Gastroesophageal sphincter (tissue), 4 donors: ENCODE results near the gene TSHZ2. TPM values are rescaled to one million over a fixed set of nuclear protein-coding genes. Genes with fewer than 3 reads are reported as not detected.
"Not testable (repeated sequence)": the region's sequence is repeated elsewhere in the genome, so short reads cannot be mapped to it uniquely, and the experiment has no call there.

Source experiments
- ATAC-seq: fragments of 150-250 bp; one replicate; pipeline ENCODE4 v1.9.1; 2016; ENCODE audit warnings: mild to moderate bottlenecking, moderate library complexity
- H3K27ac ChIP-seq, 4 donors: fragments of 200-600 bp; sonication (generic) in 3 of 4; 1 replicate in 3 of 4; 2 replicates in 1 of 4; pipeline ENCODE4 v1.5.1; 2016 to 2019
- H3K27me3 ChIP-seq: fragments of 200-600 bp; sonication (generic); one replicate; pipeline ENCODE4 v1.5.1; 2019
- H3K36me3 ChIP-seq, 2 donors: fragments of 200-600 bp; sonication (generic); one replicate each; pipeline ENCODE4 v1.5.1; 2019; ENCODE audit warnings: control low read depth in 1 of 2
- H3K4me1 ChIP-seq, 3 donors: fragments of 200-600 bp; sonication (generic); 1 replicate in 2 of 3; 2 replicates in 1 of 3; pipeline ENCODE4 v1.5.1; 2016 to 2019; ENCODE audit warnings: control low read depth in 2 of 3
- H3K4me3 ChIP-seq, 2 donors: fragments of 200-600 bp; sonication (generic); one replicate each; pipeline ENCODE4 v1.5.1; 2019; ENCODE audit warnings: mild to moderate bottlenecking in 1 of 2, moderate library complexity in 1 of 2
- H3K9me3 ChIP-seq, 3 donors: fragments of 200-600 bp; sonication (generic); one replicate each; pipeline ENCODE4 v1.5.1; 2017 to 2019; ENCODE audit warnings: control low read depth in 2 of 3
- CTCF ChIP-seq, 4 experiments: fragments of 200-600 bp in 2 of 4; fragments of 450-650 bp in 2 of 4; sonication (generic) in 1 of 4; IDR thresholded peaks; one replicate each; pipeline ENCODE4 v1.5.1; 2017 to 2019; ENCODE audit warnings: antibody characterized with exemption in 4 of 4, mild to moderate bottlenecking in 2 of 4, moderate library complexity in 2 of 4
- EP300 ChIP-seq: sonication (generic); formaldehyde crosslinking; IDR thresholded peaks from one replicate; pipeline ENCODE4 v1.6.1; 2017; ENCODE audit warnings: antibody characterized with exemption, mild to moderate bottlenecking
- POLR2A ChIP-seq, 2 donors: fragments of 450-650 bp; IDR thresholded peaks; one replicate each; pipeline ENCODE4 v1.6.1; 2017; ENCODE audit warnings: antibody characterized with exemption in 2 of 2, mild to moderate bottlenecking in 2 of 2, moderate library complexity in 1 of 2
- POLR2AphosphoS5 ChIP-seq: sonication (generic); formaldehyde crosslinking; IDR thresholded peaks from one replicate; pipeline ENCODE4 v1.6.1; 2017; ENCODE audit warnings: antibody characterized with exemption
- WGBS, 2 donors: methylation state at CpG; one replicate each; pipeline ENCODE4 v1.1.5; 2018; ENCODE audit warnings: low coverage in 1 of 2; 5-methylcytosine and 5-hydroxymethylcytosine counted together
- total RNA-seq, 4 donors: library from RNA; depleted of rRNA; stranded (reverse); fragments of >200 nt; gene quantifications; one replicate each; pipeline ENCODE4 v1.1.0, GENCODE V29; 2016

The TSHZ2 gene
- total RNA-seq, 4 donors from 2014 or later = 9.9 to 21.3 (median 12.2) TPM

GRCh38 chr20:53428588-53428987, 456.4 kb downstream of the TSHZ2 start:
- Histone ChIP-seq H3K27me3 (no peaks in the 10 kb centered on the region), H3K9me3 (no peaks in the 10 kb centered on the region), H3K4me3 (no peak overlapping the region), H3K36me3 (no peaks in the 10 kb centered on the region), H3K4me1 (no peaks in the 10 kb centered on the region), H3K27ac (no peak overlapping the region)
- WGBS, 2 donors = 60 to 83% methylated on average over 2 to 3 of the region's 3 CpGs
- TF ChIP-seq POLR2A (IDR thresholded peaks at IDR 0.05) (no peak), EP300 (no peak), CTCF (IDR thresholded peaks at IDR 0.05) (no peak), POLR2AphosphoS5 (no peak)
- no peak for ATAC-seq

- H3K4me3 ChIP-seq = no peak overlapping the region
- no peak for TF ChIP-seq EP300
- no peak for TF ChIP-seq CTCF (IDR thresholded peaks at IDR 0.05)
- TF ChIP-seq POLR2AphosphoS5 = no peak
- TF ChIP-seq POLR2A (IDR thresholded peaks at IDR 0.05) = no peak
- ATAC-seq = no peak
- H3K36me3 ChIP-seq = no peaks in the 10 kb centered on the region
- no peaks in the 10 kb centered on the region for H3K4me1 ChIP-seq
- WGBS, 2 donors = 73 to 76% methylated on average over 3 of the region's 3 CpGs
- H3K27ac ChIP-seq = no peak overlapping the region
- no peaks in the 10 kb centered on the region for H3K9me3 ChIP-seq
- H3K27me3 ChIP-seq = no peaks in the 10 kb centered on the region
Observed at GRCh38 chr20:53428996-53429395, 456.8 kb downstream of the TSHZ2 start.

GRCh38 chr20:53434662-53435061, 462.5 kb downstream of the TSHZ2 start:
- no peak overlapping the region for H3K27ac ChIP-seq
- no peaks in the 10 kb centered on the region for H3K9me3 ChIP-seq
- no peaks in the 10 kb centered on the region for H3K4me1 ChIP-seq
- no peaks in the 10 kb centered on the region for H3K36me3 ChIP-seq
- no peak for ATAC-seq
- WGBS, 2 donors = 48 to 82% methylated on average over 7 to 9 of the region's 10 CpGs
- no peak overlapping the region for H3K4me3 ChIP-seq
- no peaks in the 10 kb centered on the region for H3K27me3 ChIP-seq
- TF ChIP-seq POLR2AphosphoS5 = no peak
- no peak for TF ChIP-seq POLR2A (IDR thresholded peaks at IDR 0.05)
- TF ChIP-seq EP300 = no peak
- no peak for TF ChIP-seq CTCF (IDR thresholded peaks at IDR 0.05)

GRCh38 chr20:53436927-53437326, 464.8 kb downstream of the TSHZ2 start:
- H3K9me3 ChIP-seq, H3K4me1 ChIP-seq, H3K27me3 ChIP-seq, H3K27ac ChIP-seq, ATAC-seq, H3K4me3 ChIP-seq, H3K36me3 ChIP-seq: not testable (repeated sequence)
- WGBS, 2 donors = 96 to 100% methylated on average over 2 to 3 of the region's 4 CpGs

GRCh38 chr20:53438368-53438767, 466.2 kb downstream of the TSHZ2 start:
- Histone ChIP-seq H3K27me3 (no peaks in the 10 kb centered on the region), H3K4me1 (no peaks in the 10 kb centered on the region), H3K4me3 (no peak overlapping the region), H3K9me3 (no peaks in the 10 kb centered on the region), H3K27ac (no peak overlapping the region), H3K36me3 (no peaks in the 10 kb centered on the region)
- no peak for ATAC-seq
- TF ChIP-seq POLR2AphosphoS5 (no peak), CTCF (IDR thresholded peaks at IDR 0.05) (no peak), EP300 (no peak), POLR2A (IDR thresholded peaks at IDR 0.05) (no peak)
- WGBS, 2 donors = 100% methylated on average over 1 of the region's 4 CpGs; no CpG with 5 or more reads in 1 of the 2 donors

GRCh38 chr20:53439046-53439445, 466.9 kb downstream of the TSHZ2 start:
- Histone ChIP-seq H3K27ac (no peak overlapping the region), H3K4me1 (no peaks in the 10 kb centered on the region), H3K9me3 (no peaks in the 10 kb centered on the region), H3K4me3 (no peak overlapping the region), H3K27me3 (no peaks in the 10 kb centered on the region), H3K36me3 (no peaks in the 10 kb centered on the region)
- TF ChIP-seq EP300 (no peak), CTCF (IDR thresholded peaks at IDR 0.05) (no peak), POLR2AphosphoS5 (no peak), POLR2A (IDR thresholded peaks at IDR 0.05) (no peak)
- 69 to 88% methylated on average over 1 of the region's 1 CpG for WGBS, 2 donors
- no peak for ATAC-seq
